Fibroblast of skin of left biceps (primary cell): Measurements from ENCODE around the gene NAIF1.
"Not testable (repeated sequence)": the region's sequence is repeated elsewhere in the genome, so short reads cannot be mapped to it uniquely, and the experiment has no call there.

ENCODE experiments used
- DNase-seq, 2 experiments: peaks; one replicate each; pipeline ENCODE4 v3.0.0-alpha.2; 2013; ENCODE audit warnings: low read depth in 2 of 2

The NAIF1 gene

DNA sequence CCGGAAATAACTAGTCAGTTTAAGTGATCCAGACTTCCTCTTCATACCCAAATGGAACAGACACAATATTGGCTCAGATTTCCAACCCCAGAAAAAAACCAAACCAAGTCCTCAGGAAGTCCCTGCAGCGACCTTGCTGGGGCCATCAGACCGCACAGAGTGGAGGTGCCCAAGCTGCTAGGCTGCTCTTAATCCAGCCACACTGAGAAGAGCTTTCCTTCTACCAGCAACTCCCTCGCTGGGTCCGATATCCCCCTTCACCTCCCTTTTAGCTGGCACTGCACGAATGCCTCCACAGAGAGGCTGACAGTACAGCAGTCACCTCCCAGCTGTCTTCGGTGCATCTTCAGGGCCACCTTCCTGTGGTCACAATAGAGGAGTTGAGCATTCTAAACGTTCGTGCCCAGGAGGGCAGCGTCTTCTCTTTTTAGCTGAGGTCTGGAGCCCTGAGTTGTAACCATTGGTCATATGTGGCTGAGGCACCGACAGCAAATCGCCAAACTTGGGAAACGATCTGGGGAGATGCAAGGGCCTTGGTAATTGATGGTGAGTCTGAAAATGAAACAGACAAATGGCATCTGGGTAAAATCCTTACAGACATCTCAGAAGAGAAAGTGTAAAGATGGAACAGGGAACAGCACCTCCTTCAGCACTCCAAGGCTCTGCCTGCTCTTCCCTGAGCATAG is 5.7 kb downstream of the NAIF1 start:
- DNase-seq = no peak

DNA sequence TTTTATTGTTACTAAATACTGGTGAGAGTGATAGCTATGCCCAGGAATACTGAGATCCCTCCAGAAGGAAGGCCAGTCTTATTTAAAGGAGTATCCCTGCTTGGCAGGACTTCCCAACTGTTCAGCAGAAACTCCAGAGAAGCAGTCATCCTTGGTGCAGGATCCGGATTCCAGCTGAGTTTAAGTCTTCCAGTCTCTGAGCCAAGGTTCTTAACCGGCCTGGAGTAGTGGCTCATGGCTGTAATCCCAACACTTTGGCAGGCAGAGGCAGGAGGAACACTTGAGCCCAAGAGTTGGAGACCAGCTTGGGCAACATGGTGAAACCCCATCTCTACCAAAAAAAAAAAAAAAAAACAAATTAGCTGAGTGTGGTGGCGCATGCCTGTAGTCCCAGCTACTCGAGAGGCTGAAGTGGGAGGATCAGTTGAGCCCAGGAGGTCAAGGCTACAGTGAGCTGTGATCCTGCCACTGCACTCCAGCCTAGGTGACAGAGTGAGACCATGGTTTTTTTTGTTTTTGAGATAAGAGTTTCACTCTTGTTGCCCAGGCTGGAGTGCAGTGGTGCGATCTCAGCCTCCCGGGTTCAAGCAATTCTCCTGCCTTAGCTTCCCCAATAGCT is 7.6 kb downstream of the NAIF1 start:
- no peak for DNase-seq

DNA sequence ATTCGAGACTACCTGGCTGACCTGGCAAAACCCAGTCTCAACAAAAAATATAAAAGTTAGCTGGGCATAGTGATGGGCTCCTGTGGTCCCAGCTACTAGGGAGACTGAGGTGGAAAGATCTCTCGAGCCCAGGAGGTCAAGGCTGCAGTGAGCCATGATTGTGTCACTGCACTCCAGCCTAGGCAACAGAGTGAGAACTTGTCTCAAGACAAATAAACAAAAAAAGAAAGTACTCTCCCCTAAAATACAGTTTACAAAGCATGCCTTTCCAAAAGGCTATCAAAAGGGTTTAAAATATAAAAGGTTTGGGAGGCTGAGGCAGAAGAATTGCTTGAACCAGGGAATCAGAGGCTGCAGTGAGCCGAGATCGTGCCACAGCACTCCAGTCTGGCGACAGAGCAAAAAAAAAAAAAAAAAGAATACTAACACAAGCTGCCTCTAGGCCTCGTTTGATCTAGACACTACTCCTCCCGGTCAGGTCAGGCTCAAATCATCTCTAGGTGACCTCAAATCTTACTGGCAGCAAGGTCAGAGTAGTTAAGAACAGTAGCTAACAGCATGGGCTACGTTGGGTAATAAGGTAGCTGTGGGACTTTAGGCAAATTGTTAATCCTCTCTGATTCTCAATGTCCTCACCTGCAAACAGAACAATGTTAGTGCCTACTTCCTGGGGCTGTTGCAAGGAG is 9.3 kb downstream of the NAIF1 start:
- no peak for DNase-seq

DNA sequence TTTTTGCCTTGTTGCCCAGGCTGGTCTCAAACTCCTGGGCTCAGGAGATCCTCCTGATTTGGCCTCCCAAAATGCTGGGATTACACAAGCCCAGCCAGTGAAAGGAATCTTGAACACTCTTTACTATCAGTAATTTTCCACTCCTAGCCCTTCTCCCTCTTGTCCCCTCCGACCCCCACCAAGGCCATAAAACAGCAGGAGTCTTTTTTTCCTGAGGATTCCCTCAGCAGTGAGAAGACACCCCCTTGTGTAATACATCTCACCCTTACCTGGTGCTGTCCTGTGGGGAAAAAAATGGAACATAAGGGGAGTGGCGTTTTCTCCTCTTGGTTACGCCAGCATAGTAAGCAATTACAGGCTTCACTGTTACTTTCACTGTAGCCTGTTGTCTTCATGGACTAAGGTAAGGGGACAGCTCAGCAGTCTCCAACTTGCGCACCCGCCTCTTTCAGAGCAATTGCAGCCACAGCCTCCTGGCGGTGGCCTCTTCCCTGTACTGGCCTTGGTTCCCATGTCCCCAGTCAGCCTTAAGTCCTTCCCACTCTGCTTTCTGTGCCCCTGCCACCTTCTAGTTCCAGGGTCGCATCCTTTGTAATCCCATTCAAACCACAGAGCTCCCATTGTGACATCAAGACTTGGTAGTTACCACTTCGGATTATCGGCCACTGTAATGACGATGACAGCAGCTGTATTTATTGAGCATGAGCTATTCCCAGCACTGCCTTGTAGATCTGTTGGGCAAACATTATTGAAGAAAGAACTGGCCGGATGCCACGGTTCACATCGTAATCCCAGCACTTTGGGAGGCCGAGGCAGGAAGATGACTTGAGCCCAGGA is 10.0 kb downstream of the NAIF1 start:
- DNase-seq = no peak

DNA sequence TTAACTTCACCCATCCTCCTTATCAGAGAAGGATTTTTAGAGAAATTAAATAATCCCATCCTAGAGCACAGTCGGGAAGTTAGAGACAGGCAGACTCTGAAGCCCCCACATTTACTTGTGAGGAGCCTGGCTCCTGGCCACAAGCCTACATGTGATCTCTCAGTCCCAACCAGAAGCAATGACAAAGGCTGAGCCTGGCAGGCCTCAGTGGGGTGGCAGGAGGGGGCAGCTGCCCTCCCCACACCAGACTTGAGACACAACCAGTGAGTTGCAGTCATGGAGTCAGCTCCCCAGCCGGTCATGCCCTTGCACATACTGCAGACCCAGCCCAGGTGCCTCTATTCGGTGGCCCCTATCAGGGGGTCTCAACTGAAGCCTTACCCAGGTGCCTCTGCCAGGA is 11.0 kb downstream of the NAIF1 start:
- DNase-seq = no peak

DNA sequence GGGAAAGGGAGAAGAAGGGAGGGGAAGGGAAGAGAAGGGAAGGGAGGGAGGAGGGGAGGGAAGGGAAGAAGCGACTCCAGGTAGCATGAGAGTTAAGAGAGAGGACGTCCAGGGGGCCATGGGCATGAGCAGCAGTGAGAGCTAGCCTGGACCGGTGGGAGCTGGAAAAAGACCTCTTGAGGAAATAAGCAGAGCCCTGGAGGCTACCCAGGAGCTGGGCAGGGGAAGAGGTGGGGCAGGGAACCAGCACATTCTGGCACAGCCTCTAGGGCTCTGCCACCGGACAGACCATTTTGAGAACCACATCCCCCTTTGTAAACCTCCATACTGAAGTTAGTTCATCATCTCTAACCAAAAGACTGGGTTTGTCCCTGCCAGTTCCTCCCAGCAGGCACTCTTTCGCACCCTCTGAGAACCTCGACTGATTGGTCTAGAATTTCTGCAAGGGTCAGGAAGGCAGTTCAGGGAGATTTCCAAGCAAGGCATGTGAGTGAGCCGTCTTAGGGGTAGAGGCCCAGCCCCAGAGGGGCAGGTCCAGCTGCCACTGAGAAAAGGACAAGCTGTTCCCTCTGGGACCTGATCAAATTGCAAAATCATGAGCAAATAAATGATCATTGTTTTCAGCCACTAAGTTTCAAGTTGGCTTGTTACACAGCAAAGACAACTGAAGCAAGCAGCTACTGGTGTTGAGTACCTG is 11.6 kb downstream of the NAIF1 start:
- no peak for DNase-seq

DNA sequence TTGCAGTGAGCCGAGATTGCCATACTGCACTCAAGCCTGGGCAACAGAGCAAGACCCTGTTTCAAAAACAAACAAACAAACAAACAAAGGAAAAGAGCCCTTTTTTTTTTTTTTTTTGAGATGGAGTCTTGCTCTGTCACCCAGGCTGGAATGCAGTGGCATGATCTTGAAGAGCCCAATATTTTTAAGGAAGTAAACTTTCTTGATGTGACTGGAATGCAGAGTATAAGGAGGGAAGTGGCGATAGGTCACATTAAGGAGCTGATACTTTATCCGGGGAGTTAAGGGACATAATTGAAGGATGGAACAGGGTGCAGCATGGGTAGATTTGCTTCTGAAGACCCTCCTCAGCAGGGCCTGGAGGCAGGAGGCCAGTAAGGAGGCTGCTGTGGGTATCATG is 13.0 kb downstream of the NAIF1 start:
- DNase-seq = no peak

DNA sequence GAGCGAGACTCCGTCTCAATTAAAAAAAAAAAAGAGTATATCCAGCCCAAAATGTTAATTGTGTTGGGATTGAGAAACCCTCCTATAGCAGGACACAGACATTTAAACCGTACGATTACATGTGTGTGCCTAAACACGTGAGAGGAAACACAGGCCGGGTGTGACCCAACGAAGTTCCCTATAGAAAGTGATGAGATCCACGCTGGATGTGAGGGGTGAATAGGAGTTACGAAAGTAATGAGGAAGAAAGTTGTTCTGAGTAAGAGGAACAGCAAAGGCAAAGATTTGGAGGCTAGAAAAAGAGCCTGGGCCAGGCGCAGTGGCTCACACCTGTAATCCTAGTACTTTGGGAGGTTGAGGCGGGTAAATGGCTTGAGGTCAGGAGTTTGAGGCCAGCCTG is 13.6 kb downstream of the NAIF1 start:
- no peak for DNase-seq

DNA sequence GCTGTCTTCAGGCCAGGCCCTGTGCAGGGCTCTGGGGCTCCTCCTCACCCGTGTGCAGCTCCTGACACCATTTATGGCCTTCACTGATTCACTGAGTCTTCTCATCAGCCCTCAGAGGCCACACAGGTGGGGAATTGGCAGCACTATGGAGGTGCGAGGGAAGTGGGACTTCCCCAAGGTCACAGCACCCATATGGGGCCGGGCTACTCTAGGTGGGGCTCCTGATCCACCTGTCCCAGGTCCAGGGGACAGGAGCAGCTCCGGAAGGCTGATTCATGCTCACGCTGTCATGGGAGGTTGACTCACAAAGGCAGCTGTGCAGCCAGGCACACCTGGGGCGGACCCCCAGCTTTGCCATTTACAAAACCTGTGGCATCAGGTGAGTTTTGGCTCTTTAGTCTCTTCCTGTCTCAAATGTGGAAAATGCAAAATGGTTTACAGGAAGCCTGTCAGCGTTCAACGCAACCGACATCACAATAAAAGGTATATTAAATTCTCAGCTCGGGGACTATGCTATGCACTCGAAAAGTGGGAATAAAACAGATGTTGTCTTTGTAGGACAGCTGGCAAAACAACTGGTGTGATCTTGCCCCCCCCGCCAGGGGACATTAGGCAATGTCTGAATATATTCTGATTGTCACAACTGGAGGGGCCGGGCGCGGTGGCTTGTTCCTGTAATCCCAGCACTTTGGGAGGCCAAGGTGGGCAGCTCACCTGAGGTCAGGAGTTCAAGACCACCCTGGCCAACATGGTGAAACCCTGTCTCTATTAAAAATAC is 15.0 kb downstream of the NAIF1 start:
- DNase-seq = no peak

DNA sequence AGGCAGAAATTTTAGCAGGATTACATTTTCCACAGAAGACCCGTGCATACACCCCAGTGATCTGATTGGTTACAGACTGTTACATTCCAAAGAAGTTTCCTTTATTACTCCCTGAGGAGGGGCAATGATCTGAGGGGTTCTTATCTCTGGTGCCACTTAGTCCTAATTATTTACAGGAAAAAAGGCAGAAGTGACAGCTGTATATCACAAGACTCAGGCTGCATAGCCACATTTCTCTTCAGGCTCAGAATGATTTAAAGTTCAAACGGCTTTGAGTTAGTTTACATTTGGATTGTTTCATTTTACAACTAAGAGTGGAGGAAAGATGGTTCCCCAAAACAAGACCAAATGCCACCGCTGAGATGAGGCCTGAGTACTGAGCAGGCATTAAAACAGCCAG is 17.3 kb downstream of the NAIF1 start:
- no peak for DNase-seq

DNA sequence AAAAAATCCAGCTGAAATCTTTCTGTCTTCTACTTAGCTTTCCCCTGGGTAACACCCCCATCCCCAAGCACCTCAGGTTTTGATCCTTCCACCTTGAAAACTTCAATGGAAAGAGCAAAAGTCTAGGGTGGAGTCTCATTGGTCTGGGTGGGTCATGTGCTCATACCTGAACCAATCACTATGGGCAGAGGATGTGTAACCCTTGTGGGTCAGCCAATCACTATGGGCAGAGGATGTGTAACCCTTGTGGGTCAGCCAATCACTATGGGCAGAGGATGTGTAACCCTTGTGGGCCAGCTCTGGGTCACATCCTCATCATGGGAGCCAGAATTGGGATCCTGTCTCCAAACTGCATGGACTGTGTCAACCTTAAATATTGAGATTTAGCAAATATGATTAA is 18.5 kb downstream of the NAIF1 start:
- DNase-seq = no peak

DNA sequence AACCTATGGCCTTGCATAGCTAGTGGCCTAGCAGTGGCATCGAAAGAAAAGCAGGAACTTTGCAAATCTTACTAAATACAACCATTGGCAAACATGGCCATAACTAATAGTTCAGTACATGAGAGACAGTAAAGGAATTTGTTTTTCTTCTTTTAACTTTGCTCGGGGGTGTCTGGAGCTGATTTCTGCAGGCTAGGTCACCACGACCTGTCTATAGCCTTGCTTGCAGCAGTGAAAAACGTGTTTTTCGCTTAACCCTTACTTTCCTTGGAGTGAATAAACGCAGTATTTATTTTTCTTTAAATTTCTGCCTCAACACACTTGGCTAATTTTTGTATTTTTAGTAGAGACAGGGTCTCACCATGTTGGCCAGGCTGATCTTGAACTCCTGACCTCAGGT is 19.9 kb downstream of the NAIF1 start:
- DNase-seq = no peak

DNA sequence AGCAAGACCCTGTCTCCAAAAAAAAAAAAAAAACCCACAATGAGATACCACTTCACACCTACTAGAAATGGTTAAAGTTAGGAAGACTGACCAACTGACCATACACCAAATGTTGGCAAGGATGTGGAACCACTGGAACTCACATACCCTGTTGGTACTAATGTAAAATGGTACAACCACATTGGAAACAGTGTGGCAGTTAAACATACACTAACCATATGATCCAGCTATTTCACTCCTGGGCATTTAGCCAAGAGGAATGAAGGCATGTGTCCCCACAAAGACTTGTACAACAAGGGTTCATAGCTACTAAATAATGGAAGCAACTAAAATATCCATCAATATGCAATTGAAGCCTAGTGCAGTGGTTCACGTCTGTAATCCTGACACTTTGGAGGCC is 21.3 kb downstream of the NAIF1 start:
- DNase-seq = peak; percentile 18 to 36

DNA sequence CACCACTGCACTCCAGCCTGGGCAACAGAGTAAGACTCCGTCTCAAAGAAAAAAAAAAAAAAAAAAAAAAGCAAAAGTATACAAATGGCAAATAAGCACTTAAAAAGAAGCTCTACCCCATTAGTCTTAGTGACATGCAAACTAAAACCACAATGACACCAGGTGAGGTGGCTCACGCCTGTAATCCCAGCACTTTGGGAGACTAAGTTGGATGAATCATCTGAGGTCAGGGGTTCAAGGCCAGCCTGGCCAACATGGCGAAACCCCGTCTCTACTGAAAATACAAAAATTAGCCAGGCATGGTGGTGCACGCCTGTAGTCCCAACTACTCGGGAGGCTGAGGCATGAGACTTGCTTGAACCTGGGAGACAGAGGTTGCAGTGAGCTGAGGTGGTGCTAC is 21.7 kb downstream of the NAIF1 start:
- not testable (repeated sequence) for DNase-seq

DNA sequence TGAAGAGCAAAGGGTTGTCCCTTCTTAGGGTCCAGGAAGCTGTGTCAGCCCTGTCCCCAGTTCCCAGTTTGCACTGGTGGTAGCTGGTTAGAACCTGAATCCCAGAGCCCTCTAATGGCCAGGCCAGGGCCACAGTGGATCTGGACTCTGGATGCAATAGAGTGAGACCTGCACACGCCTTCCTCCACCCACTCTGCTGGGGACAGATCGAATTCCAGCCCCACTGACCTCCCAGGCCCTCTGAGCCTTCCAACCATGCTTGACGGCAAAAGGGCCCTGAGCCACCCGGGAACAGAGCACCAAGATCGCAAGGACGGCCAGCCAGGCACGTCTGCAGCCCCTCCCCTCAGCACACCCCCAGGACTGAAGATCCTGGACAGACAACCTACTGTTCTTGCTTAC is 23.7 kb downstream of the NAIF1 start:
- no peak for DNase-seq

DNA sequence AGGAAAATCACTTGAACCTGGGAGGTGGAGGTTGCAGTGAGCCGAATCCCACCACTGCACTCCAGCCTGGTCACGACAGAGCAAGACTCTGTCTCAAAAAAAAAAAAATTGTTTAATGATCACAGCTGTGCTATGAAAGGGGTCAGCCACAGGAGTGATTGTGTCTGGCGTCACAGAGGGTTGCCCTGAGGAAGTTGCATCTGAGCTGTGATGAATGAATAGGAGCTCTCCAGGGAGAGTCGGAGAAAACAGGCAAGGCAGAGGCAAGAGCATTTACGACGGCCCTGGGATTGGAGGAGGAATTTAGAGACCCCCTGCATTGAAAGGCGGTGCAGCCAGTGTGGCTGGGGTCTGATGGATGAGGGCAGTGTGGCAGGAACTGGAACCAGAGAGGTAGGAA is 25.1 kb downstream of the NAIF1 start:
- DNase-seq = no peak

DNA sequence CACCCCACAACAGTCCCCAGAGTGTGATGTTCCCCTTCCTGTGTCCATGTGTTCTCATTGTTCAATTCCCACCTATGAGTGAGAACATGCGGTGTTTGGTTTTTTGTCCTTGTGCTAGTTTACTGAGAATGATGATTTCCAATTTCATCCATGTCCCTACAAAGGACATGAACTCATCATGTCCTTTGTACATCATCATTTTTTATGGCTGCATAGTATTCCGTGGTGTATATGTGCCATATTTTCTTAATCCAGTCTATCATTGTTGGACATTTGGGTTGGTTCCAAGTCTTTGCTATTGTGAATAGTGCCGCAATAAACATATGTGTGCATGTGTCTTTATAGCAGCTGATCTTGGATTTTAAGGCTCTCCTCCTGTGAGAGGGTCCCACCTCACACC is 26.3 kb downstream of the NAIF1 start:
- not testable (repeated sequence) for DNase-seq

DNA sequence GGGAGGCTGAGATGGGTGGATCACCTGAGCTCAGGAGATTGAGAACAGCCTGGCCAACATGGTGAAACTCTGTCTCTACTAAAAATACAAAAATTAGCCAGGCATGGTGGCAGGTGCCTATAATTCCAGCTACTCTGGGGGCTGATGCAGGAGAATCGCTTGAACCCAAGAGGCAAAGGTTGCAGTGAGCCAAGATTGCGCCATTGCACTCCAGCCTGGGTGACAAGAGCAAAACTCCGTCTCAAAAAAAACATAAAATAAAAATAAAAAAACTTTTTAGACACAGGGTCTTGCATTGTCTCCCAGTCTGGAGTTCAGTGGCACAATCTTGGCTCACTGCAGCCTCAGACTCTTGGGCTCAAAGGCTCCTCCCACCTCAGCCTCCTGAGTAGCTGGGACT is 30.6 kb downstream of the NAIF1 start:
- not testable (repeated sequence) for DNase-seq

DNA sequence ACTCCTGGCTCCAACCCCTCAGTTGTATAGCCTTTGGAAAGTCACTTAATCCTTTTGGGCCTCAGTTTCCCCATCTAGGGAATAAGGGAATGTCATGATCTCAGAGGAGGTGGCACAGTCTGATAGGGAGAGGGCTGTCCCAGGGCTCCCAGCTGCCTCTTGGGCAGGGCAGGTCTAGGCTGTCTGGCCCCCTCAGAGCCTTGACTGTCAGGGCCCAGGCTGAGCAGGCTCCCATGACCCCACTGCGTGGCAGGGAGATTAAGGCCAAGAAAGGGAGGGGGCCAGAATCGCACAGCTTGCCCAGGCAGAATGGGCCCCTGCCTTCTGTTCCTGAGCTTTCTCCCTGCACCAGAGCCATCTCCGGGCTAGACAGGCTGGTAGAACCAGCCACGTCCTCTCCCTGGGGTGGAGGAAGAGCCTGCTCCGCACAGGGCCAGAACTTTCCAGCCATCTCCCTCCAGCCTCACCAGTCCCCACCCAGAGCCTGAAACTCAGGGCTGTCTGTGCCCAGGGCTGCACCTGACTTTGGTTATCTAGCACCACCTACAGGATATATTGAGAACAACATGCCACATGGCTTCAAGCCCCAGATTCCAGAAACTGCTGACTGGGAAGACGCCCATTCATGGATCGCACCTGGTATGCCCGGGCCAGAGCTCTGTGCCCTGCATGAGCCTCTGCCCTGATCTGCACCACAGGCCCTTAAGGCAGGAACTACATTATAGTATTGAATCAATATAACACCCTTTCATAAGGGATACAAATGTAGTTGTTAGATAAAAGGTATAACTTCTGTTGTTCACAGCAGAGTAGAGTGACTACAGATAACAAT is 32.1 kb downstream of the NAIF1 start:
- peak; percentile 28 to 51 for DNase-seq

DNA sequence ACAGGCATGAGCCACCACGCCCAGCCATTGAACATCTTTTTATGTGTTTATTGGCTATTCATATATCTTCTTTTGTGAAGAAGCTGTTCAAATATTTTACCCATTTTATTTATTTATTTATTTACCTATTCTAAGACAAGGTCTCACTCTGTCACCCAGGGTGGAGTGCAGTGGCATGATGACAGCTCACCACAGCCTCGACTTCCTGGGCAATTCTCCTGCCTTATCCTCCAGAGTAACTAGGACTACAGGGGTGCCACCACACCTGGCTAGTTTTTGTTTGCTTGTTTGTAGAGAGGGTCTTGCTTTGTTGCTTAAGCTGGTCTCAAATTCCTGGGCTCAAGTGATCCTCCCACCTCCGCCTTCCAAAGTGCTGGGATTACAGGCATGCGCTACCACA is 33.5 kb downstream of the NAIF1 start:
- DNase-seq = no peak
